Mesenchymal stem cell (in vitro differentiated cells and primary cell): ENCODE data around the gene MED14.
A peak's percentile ranks its signal among the peaks of the same experiment; 100 is the strongest.

Source experiments
- DNase-seq: peaks from one replicate; pipeline ENCODE4 v3.0.0-alpha.2; 2013
- H2AFZ ChIP-seq: one replicate; pipeline ENCODE4 v1.6.1; 2013; ENCODE audit warnings: low read depth, mild to moderate bottlenecking, control low read depth, inconsistent platforms, low read length, moderate library complexity
- H2AK5ac ChIP-seq: 2 replicates; pipeline ENCODE4 v1.6.1; 2013; ENCODE audit warnings: low read length, moderate library complexity, mild to moderate bottlenecking, inconsistent platforms; ENCODE audit not compliant: severe bottlenecking
- H2BK120ac ChIP-seq: one replicate; pipeline ENCODE4 v1.6.1; 2013; ENCODE audit warnings: low read depth, mild to moderate bottlenecking, inconsistent platforms, low read length, moderate library complexity
- H2BK12ac ChIP-seq, 2 experiments: one replicate each; pipeline ENCODE4 v1.6.1; 2013; ENCODE audit warnings: inconsistent platforms in 2 of 2, low read length in 2 of 2, mild to moderate bottlenecking in 2 of 2, moderate library complexity in 2 of 2, control low read depth in 1 of 2
- H2BK15ac ChIP-seq: one replicate; pipeline ENCODE4 v1.6.1; 2013; ENCODE audit warnings: mild to moderate bottlenecking, low read depth, inconsistent platforms; ENCODE audit not compliant: poor library complexity, severe bottlenecking
- H2BK5ac ChIP-seq: 2 replicates; pipeline ENCODE4 v1.6.1; 2013; ENCODE audit warnings: low read depth, mild to moderate bottlenecking, low read length, control low read depth, inconsistent platforms; ENCODE audit not compliant: poor library complexity, severe bottlenecking
- H3K14ac ChIP-seq, 2 experiments: one replicate each; pipeline ENCODE4 v1.6.1; 2013; ENCODE audit warnings: inconsistent platforms in 2 of 2, low read length in 2 of 2, control low read depth in 1 of 2, mild to moderate bottlenecking in 1 of 2, moderate library complexity in 1 of 2
- H3K18ac ChIP-seq, 2 experiments: one replicate each; pipeline ENCODE4 v1.6.1; 2013; ENCODE audit warnings: inconsistent platforms in 2 of 2, low read length in 2 of 2, control low read depth in 1 of 2, low read depth in 1 of 2, mild to moderate bottlenecking in 1 of 2
- H3K23ac ChIP-seq, 2 experiments: one replicate each; pipeline ENCODE4 v1.6.1; 2013; ENCODE audit warnings: inconsistent platforms in 2 of 2, low read length in 2 of 2, mild to moderate bottlenecking in 2 of 2, moderate library complexity in 2 of 2, control low read depth in 1 of 2
- H3K27ac ChIP-seq: 2 replicates; pipeline ENCODE4 v1.5.1; 2013; ENCODE audit warnings: mild to moderate bottlenecking, moderate library complexity, low read length, control low read depth, inconsistent platforms; ENCODE audit not compliant: poor library complexity, severe bottlenecking
- H3K27me3 ChIP-seq, 2 experiments: 2 replicates each; pipeline versions ENCODE4 v1.6.1 to v1.7.0; 2013; ENCODE audit warnings: low read length in 2 of 2, mild to moderate bottlenecking in 2 of 2, moderate library complexity in 2 of 2, control low read depth in 1 of 2, inconsistent platforms in 1 of 2; ENCODE audit not compliant: control insufficient read depth in 1 of 2, insufficient read depth in 1 of 2
- H3K36me3 ChIP-seq, 2 experiments: 2 replicates each; pipeline versions ENCODE4 v1.6.1 to v1.7.0; 2013; ENCODE audit warnings: low read length in 2 of 2, control low read depth in 1 of 2, inconsistent platforms in 1 of 2, low read depth in 1 of 2, mild to moderate bottlenecking in 1 of 2; ENCODE audit not compliant: insufficient read depth in 2 of 2, control insufficient read depth in 1 of 2
- H3K4ac ChIP-seq, 2 experiments: one replicate each; pipeline ENCODE4 v1.6.1; 2013; ENCODE audit warnings: inconsistent platforms in 2 of 2, low read length in 2 of 2, mild to moderate bottlenecking in 2 of 2, moderate library complexity in 2 of 2, control low read depth in 1 of 2, low read depth in 1 of 2
- H3K4me1 ChIP-seq: 2 replicates; pipeline ENCODE4 v1.6.1; 2013; ENCODE audit warnings: low read depth, low read length, control low read depth; ENCODE audit not compliant: control insufficient read depth, insufficient read depth
- H3K4me2 ChIP-seq: 2 replicates; pipeline ENCODE4 v1.6.1; 2013; ENCODE audit warnings: low read length, mild to moderate bottlenecking, inconsistent platforms; ENCODE audit not compliant: poor library complexity, severe bottlenecking
- H3K4me3 ChIP-seq, 2 experiments: 2 replicates each; pipeline versions ENCODE4 v1.5.1 to v1.7.0; 2013; ENCODE audit warnings: low read length in 2 of 2, mild to moderate bottlenecking in 2 of 2, control low read depth in 1 of 2, low read depth in 1 of 2; ENCODE audit not compliant: insufficient read depth in 1 of 2
- H3K79me1 ChIP-seq: replicated peaks from 2 replicates; pipeline ENCODE4 v1.6.1; 2013; ENCODE audit warnings: mild to moderate bottlenecking, control low read depth, low read length, inconsistent platforms; ENCODE audit not compliant: poor library complexity, severe bottlenecking
- H3K9ac ChIP-seq: 2 replicates; pipeline ENCODE4 v1.7.0; 2013; ENCODE audit warnings: mild to moderate bottlenecking, low read length, moderate library complexity
- H3K9me3 ChIP-seq: 2 replicates; pipeline ENCODE4 v1.7.0; 2013; ENCODE audit warnings: mild to moderate bottlenecking, low read length; ENCODE audit not compliant: control insufficient read depth
- H4K8ac ChIP-seq: one replicate; pipeline ENCODE4 v1.6.1; 2013; ENCODE audit warnings: inconsistent platforms, mild to moderate bottlenecking, low read length, moderate library complexity
- H4K91ac ChIP-seq: one replicate; pipeline ENCODE4 v1.6.1; 2013; ENCODE audit warnings: mild to moderate bottlenecking, low read length, inconsistent platforms
- WGBS: methylation state at CpG from one replicate; pipeline ENCODE4 v1.1.7; 2013; ENCODE audit warnings: mixed read lengths; 5-methylcytosine and 5-hydroxymethylcytosine counted together

Gene MED14

GRCh38 chrX:40719218-40719617, 16.1 kb downstream of the MED14 start:
- Histone ChIP-seq H3K4me2 (no peak overlapping the region), H3K79me1 (peaks cover 3% of the 10 kb centered on the region), H3K27ac (no peak overlapping the region), H2BK120ac (no peak overlapping the region), H4K91ac (no peak overlapping the region), H3K9me3 (no peaks in the 10 kb centered on the region), H2BK12ac (no peak overlapping the region), H3K27me3 (peaks cover 0 to 25% of the 10 kb centered on the region in 2 experiments), H3K36me3 (peaks cover 16 to 18% of the 10 kb centered on the region in 2 experiments), H3K9ac (no peak overlapping the region), H2BK15ac (no peak overlapping the region), H2AFZ (no peak overlapping the region), H3K23ac (no peak overlapping the region), H3K4me1 (no peaks in the 10 kb centered on the region), H3K4ac (no peak overlapping the region), H3K18ac (no peak overlapping the region), H3K4me3 (no peak overlapping the region), H2AK5ac (no peak overlapping the region), H4K8ac (no peak overlapping the region), H2BK5ac (no peak overlapping the region), H3K14ac (no peak overlapping the region)
- peak; percentile 36 for DNase-seq

GRCh38 chrX:40709395-40709794, 25.9 kb downstream of the MED14 start:
- Histone ChIP-seq H3K4me2 (no peak overlapping the region), H3K36me3 (peaks cover 0 to 76% of the 10 kb centered on the region in 2 experiments), H3K18ac (no peak overlapping the region), H3K79me1 (peaks cover 4% of the 10 kb centered on the region), H3K27ac (no peak overlapping the region), H3K23ac (no peak overlapping the region), H2AK5ac (no peak overlapping the region), H4K8ac (no peak overlapping the region), H3K4me3 (no peak overlapping the region), H3K4ac (no peak overlapping the region), H3K9ac (no peak overlapping the region), H2BK15ac (no peak overlapping the region), H3K9me3 (no peaks in the 10 kb centered on the region), H4K91ac (no peak overlapping the region), H3K4me1 (no peaks in the 10 kb centered on the region), H2BK120ac (no peak overlapping the region), H3K27me3 (peaks cover 0 to 40% of the 10 kb centered on the region in 2 experiments), H2BK12ac (no peak overlapping the region), H3K14ac (no peak overlapping the region), H2BK5ac (no peak overlapping the region), H2AFZ (no peak overlapping the region)
- DNase-seq: no peak
- no CpG with 5 or more reads among the region's 1 CpG for WGBS

GRCh38 chrX:40705658-40706312, 29.6 kb downstream of the MED14 start:
- Histone ChIP-seq H2AK5ac (no peak overlapping the region), H3K4me1 (no peaks in the 10 kb centered on the region), H3K4me3 (no peak overlapping the region), H3K27me3 (peaks cover 0 to 30% of the 10 kb centered on the region in 2 experiments), H3K14ac (no peak overlapping the region), H3K79me1 (peaks cover 2% of the 10 kb centered on the region), H3K4ac (no peak overlapping the region), H2BK12ac (no peak overlapping the region), H3K23ac (no peak overlapping the region), H2BK15ac (no peak overlapping the region), H3K36me3 (peaks cover 0 to 70% of the 10 kb centered on the region in 2 experiments), H3K9ac (no peak overlapping the region), H2BK5ac (no peak overlapping the region), H3K9me3 (no peaks in the 10 kb centered on the region), H3K18ac (no peak overlapping the region), H2AFZ (no peak overlapping the region), H4K8ac (no peak overlapping the region), H4K91ac (no peak overlapping the region), H3K4me2 (no peak overlapping the region), H3K27ac (no peak overlapping the region), H2BK120ac (no peak overlapping the region)
- 65% methylated on average over 3 of the region's 5 CpGs for WGBS
- DNase-seq: no peak

GRCh38 chrX:40700640-40701342, 34.6 kb downstream of the MED14 start:
- Histone ChIP-seq H3K27ac (no peak overlapping the region), H2BK5ac (no peak overlapping the region), H2BK12ac (no peak overlapping the region), H3K14ac (no peak overlapping the region), H3K23ac (no peak overlapping the region), H4K91ac (no peak overlapping the region), H3K9me3 (peaks cover 5% of the 10 kb centered on the region), H3K9ac (no peak overlapping the region), H3K4me3 (no peak overlapping the region), H3K4me1 (no peaks in the 10 kb centered on the region), H3K79me1 (peaks cover under 1% of the 10 kb centered on the region), H2BK15ac (no peak overlapping the region), H3K36me3 (peaks cover 0 to 72% of the 10 kb centered on the region in 2 experiments), H2BK120ac (no peak overlapping the region), H2AK5ac (no peak overlapping the region), H3K18ac (no peak overlapping the region), H4K8ac (no peak overlapping the region), H3K4me2 (no peak overlapping the region), H3K4ac (no peak overlapping the region), H2AFZ (no peak overlapping the region), H3K27me3 (peaks cover 0 to 17% of the 10 kb centered on the region in 2 experiments)
- no peak for DNase-seq
- no CpG with 5 or more reads among the region's 4 CpGs for WGBS
